Activated naive CD4-positive, alpha-beta T cell treated with anti-CD3 and anti-CD28 coated beads, Interleukin-2, amount 50 U/mL, for 72 hours (primary cell): ENCODE measurements around the gene SLC39A11. TPM values are rescaled to one million over a fixed set of nuclear protein-coding genes. Genes with fewer than 3 reads are reported as not detected.
"Not testable (repeated sequence)": the region's sequence is repeated elsewhere in the genome, so short reads cannot be mapped to it uniquely, and the experiment has no call there.

Source experiments
- ATAC-seq, 2 donors: fragments of 150-1000 bp; cut with Tn5 transposase; 2 replicates each; pipeline ENCODE4 v1.10.0; 2021; ENCODE audit warnings: mild to moderate bottlenecking in 2 of 2, moderate library complexity in 2 of 2
- DNase-seq, 2 donors: peaks; one replicate each; pipeline ENCODE4 v3.0.0; 2021 to 2022; ENCODE audit warnings: low spot score in 2 of 2
- H3K27ac Mint-ChIP-seq, 2 donors: one replicate each; pipeline ENCODE4 v1.8.0; 2022; ENCODE audit warnings: mild to moderate bottlenecking in 2 of 2, mixed read lengths in 2 of 2
- H3K36me3 Mint-ChIP-seq, 2 donors: one replicate each; pipeline ENCODE4 v1.8.0; 2022; ENCODE audit warnings: mixed read lengths in 2 of 2
- H3K9me3 Mint-ChIP-seq, 2 donors: one replicate each; pipeline ENCODE4 v1.8.0; 2022; ENCODE audit warnings: mixed read lengths in 2 of 2
- total RNA-seq, 2 donors: library from RNA; stranded (reverse); gene quantifications; one replicate each; pipeline ENCODE4 v1.2.3, GENCODE V29; 2022

The SLC39A11 gene
- total RNA-seq, 2 donors from 2014 or later: 14.8 to 17.7 TPM

DNA sequence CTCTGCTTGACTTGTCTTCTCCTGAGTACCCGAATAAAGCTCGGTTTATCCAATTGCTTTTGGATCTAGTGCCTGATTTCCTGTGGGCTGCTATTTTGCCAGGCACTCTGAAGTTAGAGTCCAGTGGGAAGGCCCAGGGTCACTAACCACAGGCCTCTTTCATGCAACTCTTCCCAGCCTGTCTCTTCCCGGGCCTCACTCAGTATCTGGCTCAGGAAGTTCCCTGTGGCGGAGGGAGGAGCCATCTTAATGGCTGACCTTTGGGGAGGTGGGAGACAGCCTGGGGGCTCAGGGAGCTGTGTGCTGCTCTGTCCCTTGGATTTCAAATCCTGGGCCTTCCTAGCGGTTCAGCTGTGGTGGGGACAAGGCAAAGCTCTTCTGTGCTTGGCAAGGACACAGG, 328.5 kb downstream of the SLC39A11 start:
- no peak for DNase-seq
- ATAC-seq: no peak
- Mint-ChIP-seq H3K36me3 (no peaks in the 10 kb centered on the region), H3K9me3 (no peaks in the 10 kb centered on the region), H3K27ac (no peak overlapping the region)

- H3K27ac Mint-ChIP-seq, H3K9me3 Mint-ChIP-seq, ATAC-seq, DNase-seq, H3K36me3 Mint-ChIP-seq: not testable (repeated sequence)
These were observed 330.5 kb downstream of the SLC39A11 start for GRCh38 chr17:72761893-72762575.

DNA sequence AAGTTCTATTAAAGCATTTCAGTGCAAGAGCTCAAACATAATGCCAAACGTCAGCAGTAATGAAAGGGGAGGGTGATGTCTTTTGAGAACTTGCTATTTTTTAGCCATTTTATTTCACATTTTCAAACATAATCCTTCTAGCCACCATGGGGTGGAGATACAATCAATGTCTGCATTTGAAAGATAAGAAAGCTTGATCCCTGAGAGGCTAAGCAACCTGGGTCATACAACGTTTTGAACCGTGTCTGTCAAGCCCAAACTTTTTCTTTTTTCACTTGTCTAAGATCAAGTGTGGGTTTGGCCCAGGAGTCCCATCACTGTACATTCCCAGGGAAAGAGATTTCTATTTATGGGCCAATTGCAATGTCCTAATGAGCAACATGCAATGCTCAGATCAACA, 331.1 kb downstream of the SLC39A11 start:
- Mint-ChIP-seq H3K27ac (no peak overlapping the region), H3K36me3 (peaks cover 2 to 8% of the 10 kb centered on the region in 2 donors), H3K9me3 (peaks cover 2 to 3% of the 10 kb centered on the region in 2 donors)
- DNase-seq (no peak), ATAC-seq (no peak)

- Mint-ChIP-seq H3K27ac (peak overlapping the region in 1 of 2 donors; percentile 72), H3K9me3 (peaks cover 3 to 5% of the 10 kb centered on the region in 2 donors), H3K36me3 (peaks cover 6 to 13% of the 10 kb centered on the region in 2 donors)
- DNase-seq (no peak), ATAC-seq (no peak)
These were observed 332.1 kb downstream of the SLC39A11 start for GRCh38 chr17:72760368-72760767.

GRCh38 chr17:72759301-72759700, 333.2 kb downstream of the SLC39A11 start:
- Mint-ChIP-seq H3K36me3 (peaks cover 6 to 13% of the 10 kb centered on the region in 2 donors), H3K9me3 (peaks cover 3 to 5% of the 10 kb centered on the region in 2 donors), H3K27ac (no peak overlapping the region)
- ATAC-seq (no peak), DNase-seq (no peak)

DNA sequence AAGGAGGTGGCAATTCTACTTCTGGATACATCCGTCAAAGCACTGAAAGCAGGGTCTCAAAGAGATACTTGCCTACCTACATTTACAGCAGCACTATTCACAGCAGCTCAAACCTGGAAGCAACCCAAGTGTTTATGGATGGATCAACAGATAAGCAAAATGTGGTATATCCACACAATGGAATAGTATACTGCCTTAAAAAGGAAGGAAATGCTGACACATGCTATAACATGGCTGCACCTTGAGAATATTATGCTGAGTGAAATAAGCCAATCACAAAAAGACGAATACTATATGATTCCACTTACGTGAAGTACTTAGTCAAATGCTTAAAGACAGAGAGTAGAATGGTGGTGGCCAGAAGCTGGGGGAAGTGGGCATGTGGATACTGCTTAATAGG, 336.2 kb downstream of the SLC39A11 start:
- Mint-ChIP-seq H3K9me3 (peaks cover 3 to 5% of the 10 kb centered on the region in 2 donors), H3K27ac (no peak overlapping the region), H3K36me3 (peaks cover 6 to 13% of the 10 kb centered on the region in 2 donors)
- ATAC-seq (no peak), DNase-seq (no peak)

DNA sequence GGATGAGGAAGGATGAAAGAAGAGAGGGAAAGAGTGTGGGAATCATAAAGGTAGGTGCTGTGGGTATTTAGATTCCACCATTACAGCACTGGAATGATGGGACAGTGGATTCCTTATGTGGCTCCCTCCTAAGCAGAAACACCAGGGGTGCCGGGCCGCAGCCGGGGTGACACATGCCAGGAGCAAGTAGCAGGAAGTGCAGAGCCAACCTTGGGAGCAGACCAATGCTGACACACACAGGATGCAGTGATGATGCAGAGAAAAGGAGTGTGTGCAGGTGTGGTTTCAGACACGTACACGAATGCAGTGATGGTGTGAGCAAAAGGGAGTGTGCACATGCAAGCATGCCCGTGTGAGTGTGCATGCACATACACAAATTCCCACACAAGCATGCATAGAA, 338.0 kb downstream of the SLC39A11 start:
- Mint-ChIP-seq H3K36me3 (peaks cover 6 to 13% of the 10 kb centered on the region in 2 donors), H3K27ac (no peak overlapping the region), H3K9me3 (peaks cover 3 to 5% of the 10 kb centered on the region in 2 donors)
- ATAC-seq: no peak
- no peak for DNase-seq

DNA sequence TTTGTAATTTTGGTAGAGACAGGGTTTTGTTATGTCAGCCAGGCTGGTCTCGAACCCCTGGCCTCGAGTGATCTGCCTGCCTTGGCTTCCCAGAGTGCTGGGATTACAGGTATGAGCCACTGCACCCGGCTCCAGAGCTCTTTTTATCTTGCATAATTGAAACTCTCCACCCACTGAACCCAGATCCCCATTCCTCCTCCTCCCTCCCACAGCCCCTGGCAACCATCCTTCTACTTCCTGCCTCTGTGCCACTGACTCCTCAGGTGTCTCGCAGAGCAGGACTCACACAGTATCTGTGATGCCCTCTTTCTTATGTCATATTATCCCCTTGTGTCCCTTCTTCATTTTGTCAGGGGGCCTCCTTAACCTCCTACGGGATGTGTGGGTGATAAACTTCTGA, 340.7 kb downstream of the SLC39A11 start:
- H3K9me3 Mint-ChIP-seq: peaks cover 0 to 5% of the 10 kb centered on the region in 2 donors
- ATAC-seq (no peak), DNase-seq (no peak)
- H3K36me3 Mint-ChIP-seq: peaks cover 6% of the 10 kb centered on the region in 2 donors
- H3K27ac Mint-ChIP-seq: peak overlapping the region in 1 of 2 donors; percentile 43

DNA sequence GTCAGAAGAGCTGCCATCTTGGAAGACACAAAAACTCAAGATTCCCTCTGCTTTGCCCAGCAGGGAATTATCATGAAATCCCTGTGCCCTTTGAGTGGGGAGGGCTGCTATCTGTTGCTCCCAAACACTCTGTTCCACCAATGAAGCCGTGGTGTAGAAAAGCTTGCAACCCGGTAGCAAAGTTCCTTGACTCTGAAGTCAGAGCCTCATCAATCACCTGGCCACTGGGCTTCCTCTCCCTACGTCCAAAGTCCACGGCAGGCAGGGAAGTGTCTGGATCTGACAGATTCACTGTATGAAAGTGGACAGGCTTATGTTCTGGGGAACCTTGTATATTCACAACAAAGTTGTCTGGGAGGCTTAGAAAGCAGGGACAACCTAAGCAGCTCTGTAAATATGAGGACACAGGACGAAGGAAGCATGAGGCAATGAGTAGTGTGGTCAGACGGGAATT, 343.3 kb downstream of the SLC39A11 start:
- Mint-ChIP-seq H3K36me3 (no peaks in the 10 kb centered on the region), H3K27ac (no peak overlapping the region), H3K9me3 (no peaks in the 10 kb centered on the region)
- DNase-seq (no peak), ATAC-seq (no peak)

DNA sequence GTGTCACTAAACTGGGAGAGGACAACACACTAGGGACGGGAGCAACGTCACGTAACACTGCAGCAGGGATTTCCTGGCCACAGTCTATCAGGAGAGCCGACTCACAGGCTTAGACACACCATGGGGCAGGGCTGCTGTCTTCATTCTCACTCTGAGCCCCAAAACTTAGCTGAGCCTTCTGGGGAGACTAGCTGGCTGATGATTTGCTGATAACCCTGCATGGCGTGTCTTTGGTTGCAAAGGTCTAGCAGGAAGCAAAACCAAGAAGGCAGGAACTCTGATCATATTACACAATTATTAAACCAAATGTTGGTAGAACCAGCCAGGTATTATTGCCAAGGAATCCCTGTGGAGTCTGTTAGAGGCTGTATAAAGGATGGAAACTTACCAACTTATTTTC, 345.0 kb downstream of the SLC39A11 start:
- H3K9me3 Mint-ChIP-seq: no peaks in the 10 kb centered on the region
- H3K36me3 Mint-ChIP-seq: no peaks in the 10 kb centered on the region
- ATAC-seq (no peak), DNase-seq (no peak)
- no peak overlapping the region for H3K27ac Mint-ChIP-seq

GRCh38 chr17:72745241-72745640, 347.2 kb downstream of the SLC39A11 start:
- Mint-ChIP-seq H3K27ac (no peak overlapping the region), H3K36me3 (no peaks in the 10 kb centered on the region), H3K9me3 (no peaks in the 10 kb centered on the region)
- DNase-seq (no peak), ATAC-seq (no peak)

DNA sequence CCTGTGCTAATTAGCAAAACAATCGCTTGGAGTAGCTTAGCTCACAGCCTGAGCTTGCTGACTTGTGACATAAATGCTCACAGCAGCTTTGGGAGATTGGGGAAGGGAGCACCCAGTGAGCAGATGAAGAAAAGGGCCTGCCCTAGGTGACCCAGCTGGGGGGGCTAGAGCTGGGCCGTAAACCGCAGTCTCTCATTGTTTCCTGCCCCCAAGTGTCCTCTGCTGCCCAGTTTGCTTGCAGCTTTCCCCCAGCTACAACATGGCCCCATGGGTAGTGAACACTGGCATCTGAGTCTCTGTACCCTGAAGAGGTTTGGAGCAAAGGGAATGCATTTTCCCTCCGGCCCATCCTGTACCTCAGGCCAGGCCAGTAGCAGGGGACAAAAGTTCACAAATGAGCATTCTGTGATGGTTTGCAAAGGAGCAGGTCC, 349.4 kb downstream of the SLC39A11 start:
- DNase-seq (no peak), ATAC-seq (no peak)
- H3K36me3 Mint-ChIP-seq: no peaks in the 10 kb centered on the region
- peak overlapping the region in 1 of 2 donors; percentile 37 for H3K27ac Mint-ChIP-seq
- no peaks in the 10 kb centered on the region for H3K9me3 Mint-ChIP-seq

DNA sequence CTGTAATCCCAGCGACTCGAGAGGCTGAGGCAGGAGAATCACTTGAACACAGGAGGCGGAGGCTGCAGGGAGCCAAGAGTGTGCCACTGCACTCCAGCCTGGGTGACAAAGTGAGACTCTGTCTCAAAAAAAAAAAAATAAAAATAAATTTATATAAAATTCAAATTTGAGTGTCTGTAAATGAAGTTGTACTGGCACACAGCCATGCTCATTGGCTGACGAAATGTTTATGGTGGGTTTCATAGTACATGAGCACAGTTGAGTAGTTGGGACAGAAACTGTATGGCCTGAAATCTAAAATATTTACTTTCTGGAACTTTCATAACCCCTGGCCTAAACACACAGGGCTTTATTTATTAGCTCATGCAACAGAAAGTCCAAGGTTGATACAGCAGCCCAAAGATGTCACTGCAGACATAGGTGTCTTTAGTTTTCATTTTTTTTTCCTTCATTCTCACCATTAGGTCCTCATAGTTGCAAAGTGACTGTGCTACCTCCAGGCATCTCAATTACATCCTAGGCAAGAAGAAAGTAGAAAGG, 355.3 kb downstream of the SLC39A11 start:
- Mint-ChIP-seq H3K27ac (no peak overlapping the region), H3K9me3 (no peaks in the 10 kb centered on the region), H3K36me3 (no peaks in the 10 kb centered on the region)
- DNase-seq: no peak
- ATAC-seq: no peak

DNA sequence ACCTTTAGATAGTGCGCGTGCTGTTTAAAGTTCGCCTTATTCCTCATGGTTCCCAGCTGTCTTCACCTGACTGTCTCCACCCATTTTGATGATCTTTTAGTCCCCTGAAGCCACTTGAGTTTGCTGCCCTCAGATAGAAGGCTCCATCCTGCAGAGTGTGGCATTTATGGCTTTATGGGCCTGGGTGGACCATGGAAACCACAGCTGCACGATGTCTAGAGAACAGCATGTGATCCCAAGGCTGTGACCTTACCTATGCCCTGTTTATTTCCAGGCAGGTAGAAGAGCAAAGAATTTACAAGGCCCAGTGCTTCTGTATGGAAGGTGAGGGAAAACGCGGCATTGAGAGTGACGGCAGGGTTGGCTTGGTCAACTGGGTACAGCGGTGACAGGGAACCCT, 356.9 kb downstream of the SLC39A11 start:
- H3K36me3 Mint-ChIP-seq: no peaks in the 10 kb centered on the region
- H3K9me3 Mint-ChIP-seq: no peaks in the 10 kb centered on the region
- no peak for ATAC-seq
- H3K27ac Mint-ChIP-seq: peak overlapping the region in 1 of 2 donors; percentile 30
- DNase-seq: no peak

DNA sequence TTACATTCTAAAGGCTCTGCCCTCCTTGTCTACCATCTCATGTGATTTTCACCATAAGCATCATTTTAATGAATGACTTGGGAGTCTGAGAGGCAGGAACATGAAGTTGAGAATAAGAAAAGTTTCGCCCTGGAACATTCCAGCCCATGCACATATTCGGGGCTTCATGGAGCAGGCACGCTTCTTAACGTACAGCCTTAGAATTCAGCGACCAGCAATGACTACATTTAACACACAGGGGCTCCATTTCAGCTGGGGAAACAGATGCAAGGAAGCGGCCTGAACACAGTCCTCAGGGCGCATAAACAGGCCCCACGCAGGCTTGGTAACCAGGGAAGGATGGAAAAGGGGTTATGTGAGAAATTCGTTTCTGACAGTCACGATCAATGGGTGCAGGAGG, 357.4 kb downstream of the SLC39A11 start:
- DNase-seq (no peak), ATAC-seq (no peak)
- no peaks in the 10 kb centered on the region for H3K9me3 Mint-ChIP-seq
- H3K36me3 Mint-ChIP-seq: no peaks in the 10 kb centered on the region
- peak overlapping the region in 1 of 2 donors; percentile 24 for H3K27ac Mint-ChIP-seq

DNA sequence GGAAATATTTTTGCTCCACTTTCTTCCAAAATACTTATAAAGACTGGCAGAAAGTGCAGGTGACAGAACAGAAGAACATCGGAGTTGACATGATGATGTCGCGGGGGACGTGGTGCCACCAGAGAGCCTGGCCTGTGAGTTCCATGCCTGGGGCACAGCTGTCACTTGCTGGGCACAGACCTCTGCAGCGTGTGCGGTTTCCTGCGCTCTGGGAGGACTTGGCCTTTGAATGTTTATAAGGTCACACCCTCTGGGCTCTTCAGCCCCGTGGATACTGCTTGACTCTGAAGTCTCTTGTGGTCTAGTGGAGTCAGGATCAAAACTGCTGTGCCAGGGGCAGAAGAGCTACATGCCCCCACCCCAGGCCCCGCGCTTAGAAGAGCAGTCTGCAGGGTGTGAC, 357.9 kb downstream of the SLC39A11 start:
- H3K27ac Mint-ChIP-seq: peak overlapping the region in 1 of 2 donors; percentile 24
- ATAC-seq: no peak
- no peaks in the 10 kb centered on the region for H3K36me3 Mint-ChIP-seq
- no peaks in the 10 kb centered on the region for H3K9me3 Mint-ChIP-seq
- DNase-seq: no peak

- ATAC-seq (no peak), DNase-seq (no peak)
- Mint-ChIP-seq H3K9me3 (no peaks in the 10 kb centered on the region), H3K27ac (no peak overlapping the region), H3K36me3 (no peaks in the 10 kb centered on the region)
These were observed 358.7 kb downstream of the SLC39A11 start for GRCh38 chr17:72733619-72734282.
